Measurements from ENCODE around the gene AGBL2.

DNA sequence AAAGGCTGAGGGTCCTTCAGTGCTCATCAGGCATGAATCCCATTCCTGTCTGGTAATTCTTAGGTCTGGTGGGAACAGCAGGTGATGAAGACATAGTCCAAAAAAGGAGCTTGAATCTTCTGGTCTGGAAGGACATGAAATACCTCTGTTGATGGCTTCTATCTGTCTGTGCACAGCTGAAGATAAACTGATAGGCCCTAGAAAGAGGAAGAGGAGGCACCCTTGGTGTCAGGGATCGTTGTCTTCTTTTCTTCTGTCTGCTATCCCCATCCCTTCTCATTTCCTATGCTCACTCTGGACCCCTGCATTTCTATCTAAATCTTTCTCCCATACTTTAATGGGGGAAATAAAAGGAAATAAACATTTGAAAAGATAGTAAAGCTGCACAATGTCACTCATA, 9.4 kb downstream of the AGBL2 start:
- TF ChIP-seq POLR2A (IDR thresholded peaks at IDR 0.05), result no peak
- TF ChIP-seq, protein P1, sequence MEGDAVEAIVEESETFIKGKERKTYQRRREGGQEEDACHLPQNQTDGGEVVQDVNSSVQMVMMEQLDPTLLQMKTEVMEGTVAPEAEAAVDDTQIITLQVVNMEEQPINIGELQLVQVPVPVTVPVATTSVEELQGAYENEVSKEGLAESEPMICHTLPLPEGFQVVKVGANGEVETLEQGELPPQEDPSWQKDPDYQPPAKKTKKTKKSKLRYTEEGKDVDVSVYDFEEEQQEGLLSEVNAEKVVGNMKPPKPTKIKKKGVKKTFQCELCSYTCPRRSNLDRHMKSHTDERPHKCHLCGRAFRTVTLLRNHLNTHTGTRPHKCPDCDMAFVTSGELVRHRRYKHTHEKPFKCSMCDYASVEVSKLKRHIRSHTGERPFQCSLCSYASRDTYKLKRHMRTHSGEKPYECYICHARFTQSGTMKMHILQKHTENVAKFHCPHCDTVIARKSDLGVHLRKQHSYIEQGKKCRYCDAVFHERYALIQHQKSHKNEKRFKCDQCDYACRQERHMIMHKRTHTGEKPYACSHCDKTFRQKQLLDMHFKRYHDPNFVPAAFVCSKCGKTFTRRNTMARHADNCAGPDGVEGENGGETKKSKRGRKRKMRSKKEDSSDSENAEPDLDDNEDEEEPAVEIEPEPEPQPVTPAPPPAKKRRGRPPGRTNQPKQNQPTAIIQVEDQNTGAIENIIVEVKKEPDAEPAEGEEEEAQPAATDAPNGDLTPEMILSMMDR (IDR thresholded peaks at IDR 0.05), result no peak
